GM18502 (cell line): Measurements from ENCODE around the gene SNCB.
A peak's percentile ranks its signal among the peaks of the same experiment; 100 is the strongest.

Source experiments
- ATAC-seq: cut with Tn5 transposase; IDR thresholded peaks from one replicate; pipeline ENCODE4 v1.9.1; 2021; ENCODE audit warnings: mild to moderate bottlenecking; ENCODE audit not compliant: unreplicated experiment, poor library complexity

The SNCB gene

GRCh38 chr5:176626876-176627236 lies 3.5 kb downstream of the SNCB start:
- no peak for ATAC-seq

DNA sequence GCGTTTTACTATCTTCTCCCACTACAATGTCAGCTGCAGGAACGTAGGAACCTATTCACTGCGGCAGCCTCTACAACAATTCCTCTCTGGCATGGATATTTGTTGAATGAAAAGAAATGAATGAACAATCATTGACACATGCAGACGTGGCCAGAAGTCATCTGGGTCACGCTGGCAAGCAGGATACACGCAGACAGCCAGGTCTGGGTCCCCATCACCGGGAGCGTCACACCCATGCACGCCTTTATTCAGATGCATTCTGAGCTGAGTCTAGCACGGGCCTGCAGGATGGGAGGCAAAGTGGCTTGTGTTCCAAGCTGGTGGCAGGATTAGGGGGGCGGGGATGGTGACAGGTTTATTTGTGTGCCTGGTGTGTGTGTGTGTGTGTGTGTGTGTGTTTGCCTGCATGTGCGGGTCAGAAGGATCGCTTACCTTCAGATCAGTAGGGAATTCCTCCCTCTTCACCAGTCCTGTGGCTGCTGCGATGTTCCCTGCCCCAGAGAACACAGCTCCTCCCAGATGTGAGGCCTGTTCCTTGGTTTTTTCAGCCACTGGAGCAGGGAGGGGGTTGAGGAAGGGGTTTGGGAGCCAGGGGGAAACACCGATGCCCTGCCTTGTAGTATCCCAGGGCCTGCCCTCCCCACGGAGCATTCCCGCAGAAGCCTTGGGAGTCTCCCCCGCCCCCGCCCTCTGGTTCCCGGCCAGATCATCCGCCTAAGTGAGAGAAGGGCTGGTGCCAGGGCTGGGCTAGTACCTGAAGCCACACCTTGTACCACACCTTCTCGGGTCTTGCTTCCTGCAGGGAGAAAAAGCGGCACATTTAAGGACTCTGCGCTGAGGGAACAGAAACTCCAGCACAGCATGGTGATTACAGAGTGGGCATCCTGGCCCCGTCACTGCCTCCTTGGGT lies 4.1 kb downstream of the SNCB start:
- no peak for ATAC-seq

DNA sequence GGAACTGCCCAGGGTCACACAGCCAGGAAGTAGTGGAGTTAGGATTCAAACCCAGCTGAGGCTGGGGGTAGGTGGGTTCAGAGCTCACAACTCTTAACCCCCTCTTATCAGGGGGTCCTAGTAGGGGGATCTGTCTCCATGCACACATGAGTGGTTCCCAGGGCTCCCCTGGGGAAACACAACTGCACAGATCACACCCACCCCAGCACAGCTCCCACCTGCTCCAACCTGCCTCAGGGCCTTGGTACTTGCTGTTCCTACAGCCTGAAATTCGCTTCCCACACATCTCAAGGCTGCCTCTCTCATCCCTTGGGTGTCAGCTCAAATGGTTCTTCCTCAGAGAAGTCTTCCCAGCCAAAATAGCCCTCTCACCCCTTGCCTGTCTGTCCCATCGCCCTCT lies 4.8 kb downstream of the SNCB start:
- no peak for ATAC-seq

DNA sequence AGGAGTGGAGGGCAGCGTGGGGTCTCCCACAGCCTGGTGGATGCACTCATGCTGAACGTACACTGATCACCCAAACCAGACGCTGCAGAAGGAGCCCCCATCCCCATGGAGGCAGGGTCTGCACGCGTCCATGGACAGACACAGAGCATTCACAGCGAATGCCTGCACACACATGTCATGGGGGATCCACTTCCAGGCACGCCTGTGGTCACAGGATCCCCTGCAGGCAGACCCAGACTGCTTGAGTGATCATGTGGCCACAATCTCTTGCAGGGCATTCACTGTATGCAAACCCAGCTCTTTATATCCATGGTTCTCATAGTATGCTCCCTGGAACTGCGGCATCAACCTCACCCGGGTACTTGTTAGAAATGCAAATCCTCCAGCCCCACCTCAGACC lies 5.4 kb downstream of the SNCB start:
- no peak for ATAC-seq

- no peak for ATAC-seq
Observed at GRCh38 chr5:176624142-176624541, 6.2 kb downstream of the SNCB start.

DNA sequence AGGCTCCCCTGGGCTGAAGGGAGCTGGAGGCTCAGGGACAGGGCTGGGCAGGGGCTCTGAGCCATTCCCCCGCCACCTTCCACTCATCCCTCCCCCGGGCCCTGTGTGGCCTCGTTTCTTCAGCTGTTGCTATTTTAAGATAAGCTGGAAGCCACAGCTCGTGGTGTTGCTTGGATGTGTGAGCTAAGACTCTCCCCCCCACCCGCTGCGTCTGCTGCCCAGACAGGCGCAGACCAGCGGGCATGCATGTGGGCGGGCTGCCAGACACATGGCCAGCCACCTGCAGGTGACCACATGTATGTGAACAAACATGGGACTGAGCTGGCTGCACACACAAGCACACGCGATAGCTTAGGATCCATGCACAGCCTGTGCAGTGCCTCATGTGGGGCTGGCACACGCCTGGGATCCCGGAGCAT lies 8.7 kb downstream of the SNCB start:
- no peak for ATAC-seq

DNA sequence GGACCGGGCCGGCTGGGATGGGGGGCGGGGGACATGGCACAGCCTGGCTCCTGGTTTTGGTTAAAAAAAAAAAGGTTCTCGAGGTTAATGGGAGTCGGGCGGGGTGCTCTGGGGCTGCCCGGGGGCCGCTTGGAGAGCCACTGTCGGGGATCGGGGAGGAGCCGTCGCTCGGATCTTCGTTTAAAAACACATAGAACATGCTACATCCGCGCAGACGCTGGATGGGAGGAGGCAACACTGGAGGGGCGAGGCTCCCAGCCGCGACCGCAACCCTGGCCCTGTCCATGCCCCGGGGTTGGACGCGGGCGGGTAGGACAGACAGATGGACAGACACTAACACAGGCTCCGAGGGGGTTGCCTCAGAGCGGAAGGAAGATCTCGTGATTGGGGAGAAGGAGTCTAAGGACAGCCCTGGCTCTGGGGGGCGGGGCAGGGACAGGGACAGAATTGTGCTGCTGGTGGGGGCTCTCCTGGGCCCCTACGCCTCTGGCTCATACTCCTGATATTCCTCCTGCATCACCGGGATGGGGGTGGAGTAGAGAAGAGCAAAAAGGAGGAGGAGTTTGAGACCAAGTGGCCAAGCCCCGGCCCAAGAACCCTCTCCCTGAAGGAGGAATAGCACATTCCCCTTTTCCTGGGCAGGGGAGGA lies 9.9 kb downstream of the SNCB start:
- no peak for ATAC-seq

DNA sequence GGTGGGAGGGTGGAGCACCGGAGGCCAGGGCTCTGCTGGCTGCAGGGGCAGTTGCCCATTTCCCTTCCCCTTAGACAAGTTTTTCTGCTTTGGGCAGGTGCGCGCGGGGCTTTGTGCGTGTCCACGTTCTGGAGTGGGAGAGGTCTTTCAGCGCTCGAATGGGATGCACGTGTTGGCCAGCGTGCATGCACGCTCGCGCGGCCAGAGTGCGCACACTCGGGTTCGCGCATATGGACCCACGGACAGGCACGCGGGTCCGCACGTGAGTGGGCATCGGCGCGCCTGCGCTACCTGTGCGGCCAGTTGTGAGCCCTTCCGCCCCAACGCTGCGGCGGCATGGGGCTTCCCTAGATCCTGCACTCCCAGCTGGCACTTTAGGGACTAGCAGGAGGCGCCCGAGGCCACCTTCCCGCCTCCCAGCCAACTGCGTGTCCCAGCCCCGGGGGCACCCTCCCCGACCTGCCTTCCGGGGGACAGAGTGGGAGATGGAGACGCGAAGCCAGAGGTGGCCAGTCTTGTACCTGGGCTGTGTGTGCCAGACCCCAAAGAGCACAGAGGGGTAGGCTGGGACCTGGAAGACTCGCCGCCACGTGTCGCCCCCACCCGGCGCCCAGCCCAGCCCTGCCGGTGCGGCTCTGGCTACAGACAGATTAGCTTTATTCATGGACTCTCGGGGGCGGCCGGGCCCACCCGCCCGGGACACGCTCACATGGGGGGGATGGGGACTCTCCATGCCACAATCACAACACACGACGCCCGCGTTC lies 10.6 kb downstream of the SNCB start:
- no peak for ATAC-seq

- ATAC-seq = peak; percentile 82
Observed at GRCh38 chr5:176619203-176619568, 11.1 kb downstream of the SNCB start.

GRCh38 chr5:176618783-176619182 lies 11.6 kb downstream of the SNCB start:
- ATAC-seq = no peak

DNA sequence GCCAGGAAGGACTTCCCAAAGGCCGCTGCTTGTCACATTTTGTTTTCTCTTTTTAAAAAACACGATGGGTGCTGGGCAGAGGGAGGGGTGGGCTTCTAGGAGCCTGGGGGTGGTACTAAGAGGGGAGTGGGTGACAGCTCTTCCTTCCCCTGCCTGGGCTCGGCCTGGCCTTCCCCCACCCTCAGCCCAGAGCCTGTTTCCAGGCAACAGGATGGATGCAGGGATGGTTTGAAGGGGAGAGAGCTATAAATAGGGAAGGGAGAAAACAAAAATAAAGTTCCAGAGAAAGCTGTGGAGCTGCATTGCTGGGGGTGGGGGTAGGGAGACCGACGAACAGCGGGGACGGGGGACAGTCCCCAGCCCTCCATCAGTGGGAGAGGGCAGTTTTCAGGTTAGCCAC lies 13.8 kb downstream of the SNCB start:
- no peak for ATAC-seq

GRCh38 chr5:176614805-176615478 lies 15.4 kb downstream of the SNCB start:
- ATAC-seq = no peak

- no peak for ATAC-seq
Observed at GRCh38 chr5:176612855-176613254, 17.5 kb downstream of the SNCB start.

DNA sequence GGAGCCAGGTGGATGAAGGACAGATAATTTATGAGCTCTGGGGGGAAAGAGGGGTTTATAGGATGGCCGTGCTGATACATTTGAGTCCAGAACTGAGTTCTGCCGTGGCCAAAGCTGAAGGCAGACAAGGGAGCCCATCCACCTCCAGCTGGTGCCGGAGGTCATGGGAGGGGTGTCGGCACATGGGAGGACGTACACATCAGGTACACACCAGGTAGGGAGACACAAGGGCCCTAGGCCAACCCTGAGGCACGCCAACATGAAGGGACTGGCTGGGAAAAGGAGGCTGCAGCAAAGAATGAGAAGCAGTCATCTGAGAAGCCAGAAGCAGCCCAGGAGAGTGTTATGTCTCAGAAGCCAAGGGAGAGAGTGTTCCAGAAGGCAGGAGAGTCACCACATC lies 18.3 kb downstream of the SNCB start:
- ATAC-seq = no peak

GRCh38 chr5:176611435-176611834 lies 18.9 kb downstream of the SNCB start:
- no peak for ATAC-seq

GRCh38 chr5:176610435-176610773 lies 19.9 kb downstream of the SNCB start:
- ATAC-seq = peak; percentile 1

GRCh38 chr5:176609724-176610434 lies 20.5 kb downstream of the SNCB start, which contains the start of gene GPRIN1:
Gene GPRIN1, minus strand, starts transcription at chr5:176610156. Its CDS starts 10,322 bp downstream, at chr5:176599834.
- ATAC-seq = peak; percentile 74

- peak; percentile 30 for ATAC-seq
Observed at GRCh38 chr5:176608937-176609723, 21.2 kb downstream of the SNCB start.

DNA sequence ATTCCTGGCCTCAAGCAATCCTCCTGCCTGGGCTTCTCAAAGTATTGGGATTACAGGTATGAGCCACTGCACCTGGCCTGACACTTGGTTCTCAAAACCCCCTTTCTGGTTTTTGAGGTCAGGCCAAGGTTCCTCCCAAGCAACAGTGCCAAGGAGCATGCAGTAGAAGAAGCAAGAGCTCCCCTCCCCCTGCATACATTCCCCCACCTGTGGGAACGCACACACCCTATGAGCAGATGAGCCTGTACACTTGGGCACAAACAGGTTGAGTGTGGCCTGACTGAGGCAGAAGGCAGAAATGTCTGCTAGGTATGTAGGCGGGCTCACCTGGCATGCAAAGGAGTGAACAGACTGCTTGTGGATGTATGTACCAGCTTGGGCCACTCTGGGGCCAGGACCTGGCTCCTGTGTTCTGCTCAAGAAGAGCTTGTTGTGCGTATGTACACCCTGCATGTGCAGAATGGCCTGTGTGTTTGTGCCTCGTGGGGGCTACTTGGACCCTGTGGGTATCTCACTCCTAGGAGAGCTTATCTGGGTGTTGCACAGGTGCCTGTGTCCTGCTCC lies 22.1 kb downstream of the SNCB start:
- no peak for ATAC-seq
